ENCODE results near the gene CCL4.
A peak's percentile ranks its signal among the peaks of the same experiment; 100 is the strongest.
"Not testable (repeated sequence)": the region's sequence is repeated elsewhere in the genome, so short reads cannot be mapped to it uniquely, and the experiment has no call there.

CCL4 gene

DNA sequence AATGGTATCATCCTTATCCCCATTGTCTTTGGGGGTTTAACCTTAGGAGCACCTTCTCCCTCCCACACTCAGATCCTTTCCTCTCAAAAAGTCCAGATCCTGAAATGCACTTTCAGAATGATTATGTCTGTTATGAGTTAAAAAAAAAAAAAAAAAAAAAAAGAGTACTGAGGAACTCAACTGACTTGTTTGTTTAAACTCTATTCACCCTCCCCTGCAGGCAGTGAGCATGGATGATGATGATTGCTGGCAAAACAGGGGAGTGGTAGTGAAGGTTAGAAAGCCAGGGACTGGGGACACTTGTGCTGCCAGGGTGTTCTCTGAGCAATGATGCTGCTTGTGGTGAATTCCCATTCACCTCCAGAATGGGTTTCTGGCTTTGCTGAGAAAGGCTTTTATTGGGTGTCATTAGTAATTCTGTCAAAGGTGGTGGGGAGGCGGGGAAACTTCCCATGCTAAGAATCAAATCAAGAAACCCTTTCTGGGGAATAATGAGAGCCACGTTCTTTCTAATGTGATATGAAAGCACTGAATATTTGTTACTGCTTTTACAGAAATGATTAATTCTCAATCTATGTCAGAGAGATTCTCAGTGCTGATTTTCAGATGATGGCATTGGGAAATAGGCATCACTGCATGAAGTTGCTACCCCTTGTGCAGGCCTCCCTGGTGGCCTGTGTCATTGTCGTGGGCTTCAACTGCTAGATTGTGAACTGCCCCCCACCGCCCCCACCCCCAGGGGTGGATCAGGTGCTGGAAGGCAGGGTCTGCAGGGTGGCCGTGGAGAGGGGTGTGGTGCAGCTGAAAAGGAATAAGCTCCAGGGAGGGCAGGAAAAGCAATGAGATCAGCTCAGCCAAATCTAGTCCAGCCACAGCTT, 14.1 kb downstream of the CCL4 start:
- no peak overlapping the region for H3K4me3 ChIP-seq (ENCODE audit: low read length)
- TF ChIP-seq, protein P1, sequence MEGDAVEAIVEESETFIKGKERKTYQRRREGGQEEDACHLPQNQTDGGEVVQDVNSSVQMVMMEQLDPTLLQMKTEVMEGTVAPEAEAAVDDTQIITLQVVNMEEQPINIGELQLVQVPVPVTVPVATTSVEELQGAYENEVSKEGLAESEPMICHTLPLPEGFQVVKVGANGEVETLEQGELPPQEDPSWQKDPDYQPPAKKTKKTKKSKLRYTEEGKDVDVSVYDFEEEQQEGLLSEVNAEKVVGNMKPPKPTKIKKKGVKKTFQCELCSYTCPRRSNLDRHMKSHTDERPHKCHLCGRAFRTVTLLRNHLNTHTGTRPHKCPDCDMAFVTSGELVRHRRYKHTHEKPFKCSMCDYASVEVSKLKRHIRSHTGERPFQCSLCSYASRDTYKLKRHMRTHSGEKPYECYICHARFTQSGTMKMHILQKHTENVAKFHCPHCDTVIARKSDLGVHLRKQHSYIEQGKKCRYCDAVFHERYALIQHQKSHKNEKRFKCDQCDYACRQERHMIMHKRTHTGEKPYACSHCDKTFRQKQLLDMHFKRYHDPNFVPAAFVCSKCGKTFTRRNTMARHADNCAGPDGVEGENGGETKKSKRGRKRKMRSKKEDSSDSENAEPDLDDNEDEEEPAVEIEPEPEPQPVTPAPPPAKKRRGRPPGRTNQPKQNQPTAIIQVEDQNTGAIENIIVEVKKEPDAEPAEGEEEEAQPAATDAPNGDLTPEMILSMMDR (IDR thresholded peaks at IDR 0.05; ENCODE audit: insufficient read depth, low read depth, low read length, missing control alignments): no peak
- DNase-seq (ENCODE audit: low read depth): no peak

DNA sequence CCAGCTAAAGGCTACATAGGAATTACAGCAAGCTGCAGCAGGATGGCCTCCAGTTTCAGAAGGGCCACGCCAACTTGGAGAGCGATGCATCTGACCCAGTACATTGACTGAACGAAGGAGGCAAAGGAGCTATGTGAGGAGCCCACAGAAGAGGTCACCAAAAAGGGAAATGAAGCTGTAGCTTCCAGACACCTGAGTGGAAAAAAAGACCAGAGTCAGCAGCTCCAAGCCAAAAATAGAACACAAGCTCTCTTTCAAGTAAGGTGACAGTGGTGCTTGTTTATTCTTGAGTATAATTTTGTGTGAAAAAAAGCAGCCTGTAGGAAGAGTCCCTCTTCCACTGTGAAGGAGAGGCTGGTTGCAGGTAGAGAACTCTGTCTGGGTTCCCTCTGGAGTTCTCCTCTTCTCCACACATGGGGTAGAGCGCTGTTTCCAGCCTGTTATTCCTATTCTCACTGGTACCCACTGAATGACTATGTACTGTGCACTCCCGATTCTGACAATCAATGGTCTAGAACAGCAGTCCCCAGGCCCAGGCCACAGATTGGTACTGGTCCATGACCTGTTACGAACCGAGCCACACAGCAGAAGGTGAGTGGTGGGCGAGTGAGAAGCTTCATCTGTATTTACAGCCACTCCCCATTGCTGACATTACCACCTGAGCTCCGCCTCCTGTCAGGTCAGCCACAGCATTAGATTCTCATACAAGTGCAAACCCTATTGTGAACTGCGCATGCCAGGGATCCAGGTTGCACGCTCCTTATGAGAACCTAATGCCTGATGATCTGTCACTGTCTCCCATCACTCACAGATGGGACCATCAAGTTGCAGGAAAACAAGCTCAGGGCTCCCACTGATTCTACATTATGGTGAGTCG, 15.1 kb downstream of the CCL4 start:
- TF ChIP-seq, protein P1 (IDR thresholded peaks at IDR 0.05; ENCODE audit: insufficient read depth, low read depth, low read length, missing control alignments): no peak
- DNase-seq (ENCODE audit: low read depth): no peak
- H3K4me3 ChIP-seq (ENCODE audit: low read length): no peak overlapping the region

DNA sequence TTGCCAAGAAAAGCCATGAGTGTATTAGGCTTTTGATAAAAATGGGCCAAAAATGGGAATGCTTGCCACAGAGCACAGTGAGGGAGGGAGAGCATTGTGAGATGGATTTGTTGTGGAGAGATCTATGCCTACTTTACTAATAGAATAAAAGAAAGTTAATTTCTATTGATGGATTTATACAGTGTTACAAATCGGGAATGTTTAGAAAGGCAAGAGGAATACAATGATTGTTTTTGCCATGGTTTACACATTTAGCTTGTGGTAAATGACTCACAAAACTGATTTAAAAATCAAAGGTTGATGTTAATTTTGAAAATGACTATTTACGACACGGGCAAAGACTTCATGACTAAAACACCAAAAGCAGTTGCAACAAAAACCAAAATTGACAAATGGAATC, 16.6 kb downstream of the CCL4 start:
- DNase-seq (ENCODE audit: low read depth): no peak

DNA sequence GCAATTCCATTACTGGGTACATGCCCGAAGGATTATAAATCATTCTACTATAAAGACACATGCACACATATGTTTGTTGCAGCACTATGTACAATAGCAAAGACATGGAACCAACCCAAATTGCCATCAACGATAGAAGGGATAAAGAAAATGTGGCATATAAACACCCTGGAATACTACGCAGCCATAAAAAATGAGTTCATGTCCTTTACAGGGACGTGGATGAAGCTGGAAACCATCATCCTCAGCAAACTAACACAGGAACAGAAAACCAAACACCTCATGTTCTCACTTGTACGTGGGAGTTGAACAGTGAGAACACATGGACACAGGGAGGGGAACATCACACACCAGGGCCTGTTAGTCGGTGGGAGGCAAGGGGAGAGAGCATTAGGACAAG, 17.5 kb downstream of the CCL4 start:
- H3K4me3 ChIP-seq (ENCODE audit: low read length); DNase-seq (ENCODE audit: low read depth): not testable (repeated sequence)

More for the DNA sequence above, 16.6 kb downstream of the CCL4 start:
- TF ChIP-seq, protein P1 (IDR thresholded peaks at IDR 0.05; ENCODE audit: insufficient read depth, low read depth, low read length, missing control alignments): no peak
- no peak overlapping the region for H3K4me3 ChIP-seq (ENCODE audit: low read length)

DNA sequence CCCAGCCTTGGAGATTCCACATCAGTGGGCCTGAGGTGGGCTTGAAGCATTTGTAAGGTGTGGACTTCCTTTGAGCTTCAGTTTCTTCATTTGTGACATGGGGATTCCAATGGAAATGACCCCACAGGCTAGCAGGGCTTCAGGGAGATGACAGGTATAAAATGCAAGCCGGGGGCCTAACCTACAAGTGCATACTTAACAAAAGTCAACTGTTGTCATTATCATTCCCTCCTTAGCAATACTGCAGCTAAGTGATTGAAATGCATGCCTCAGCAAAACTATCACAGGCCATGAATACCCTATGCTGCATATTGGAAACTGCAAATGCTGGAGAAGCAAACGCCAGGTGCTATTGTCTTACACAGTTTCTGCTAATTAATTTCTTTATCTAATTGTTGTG, 19.8 kb downstream of the CCL4 start:
- TF ChIP-seq, protein P1 (IDR thresholded peaks at IDR 0.05; ENCODE audit: insufficient read depth, low read depth, low read length, missing control alignments): no peak
- no peak for DNase-seq (ENCODE audit: low read depth)
- no peak overlapping the region for H3K4me3 ChIP-seq (ENCODE audit: low read length)

DNA sequence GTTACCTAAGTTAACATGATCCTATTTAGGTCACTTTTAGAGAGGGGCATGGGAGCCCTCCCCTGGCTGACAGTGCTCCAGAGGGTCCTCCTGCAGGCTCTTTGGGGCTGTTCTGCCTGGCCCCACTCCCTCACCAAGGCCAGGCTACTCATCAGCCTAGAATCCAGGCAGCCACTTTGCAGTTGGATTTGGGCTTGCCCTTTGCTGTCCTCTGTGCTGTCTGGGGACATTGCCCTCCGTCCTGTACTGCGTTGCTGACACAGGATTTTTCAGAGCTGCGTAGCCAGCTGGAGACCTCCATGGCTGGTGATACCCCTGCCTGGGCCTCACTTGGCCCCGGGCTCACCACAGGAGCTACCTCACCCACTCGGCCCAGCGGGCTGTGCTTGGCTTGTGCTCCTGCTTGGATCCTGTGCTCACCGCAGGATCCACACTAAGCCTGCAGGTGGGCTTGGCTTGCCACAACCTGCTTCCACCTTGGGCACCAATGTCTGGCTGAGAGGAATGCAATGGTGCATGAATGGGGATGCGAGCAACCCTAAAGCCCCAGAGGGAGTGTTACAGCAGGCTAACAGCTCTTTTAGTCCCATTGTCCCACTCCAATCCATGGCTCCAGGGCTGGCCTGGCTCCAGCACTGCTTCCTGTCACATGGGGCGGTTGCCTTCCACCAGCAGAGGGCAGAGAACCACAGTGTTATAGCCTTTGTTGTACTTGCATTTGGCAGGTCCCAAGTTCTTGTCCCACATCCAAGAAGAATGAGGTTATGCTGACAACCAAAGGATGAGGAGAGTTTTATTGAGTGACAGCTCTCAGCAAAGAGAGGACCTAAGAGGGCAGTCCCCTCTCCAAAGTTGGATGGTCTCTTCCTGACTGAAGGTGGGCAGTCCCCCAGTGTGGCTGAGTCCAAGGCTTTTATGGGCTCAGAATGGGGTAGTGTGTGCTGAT, 21.5 kb downstream of the CCL4 start:
- no peak for DNase-seq (ENCODE audit: low read depth)
- TF ChIP-seq, protein P1 (IDR thresholded peaks at IDR 0.05; ENCODE audit: insufficient read depth, low read depth, low read length, missing control alignments): peak; percentile 2
- H3K4me3 ChIP-seq (ENCODE audit: low read length): no peak overlapping the region

Data from epithelial cell of esophagus (primary cell).